IPS-20b (cell line): ENCODE results near the gene PDXDC1.
"Not testable (repeated sequence)": the region's sequence is repeated elsewhere in the genome, so short reads cannot be mapped to it uniquely, and the experiment has no call there.

Source experiments
- H3K27ac ChIP-seq: one replicate; pipeline ENCODE4 v1.5.1; 2013; ENCODE audit warnings: low read length
- H3K27me3 ChIP-seq: 2 replicates; pipeline ENCODE4 v1.6.1; 2013; ENCODE audit warnings: mild to moderate bottlenecking, low read length, inconsistent platforms; ENCODE audit not compliant: insufficient read depth
- H3K36me3 ChIP-seq: 2 replicates; pipeline ENCODE4 v1.6.1; 2013; ENCODE audit warnings: low read depth, mild to moderate bottlenecking, inconsistent platforms, low read length, moderate library complexity; ENCODE audit not compliant: insufficient read depth
- H3K4me1 ChIP-seq: 2 replicates; pipeline ENCODE4 v1.6.1; 2013; ENCODE audit warnings: mild to moderate bottlenecking, control low read depth, inconsistent platforms, low read length, moderate library complexity; ENCODE audit not compliant: insufficient read depth
- H3K4me3 ChIP-seq: 2 replicates; pipeline ENCODE4 v1.5.1; 2013; ENCODE audit warnings: mild to moderate bottlenecking, low read length, inconsistent platforms
- H3K9ac ChIP-seq: 2 replicates; pipeline ENCODE4 v1.6.1; 2013; ENCODE audit warnings: low read depth, mild to moderate bottlenecking, inconsistent platforms, low read length, moderate library complexity
- H3K9me3 ChIP-seq: 2 replicates; pipeline ENCODE4 v1.6.1; 2013; ENCODE audit warnings: mild to moderate bottlenecking, low read depth, low read length, inconsistent platforms; ENCODE audit not compliant: insufficient read depth

The PDXDC1 gene

DNA sequence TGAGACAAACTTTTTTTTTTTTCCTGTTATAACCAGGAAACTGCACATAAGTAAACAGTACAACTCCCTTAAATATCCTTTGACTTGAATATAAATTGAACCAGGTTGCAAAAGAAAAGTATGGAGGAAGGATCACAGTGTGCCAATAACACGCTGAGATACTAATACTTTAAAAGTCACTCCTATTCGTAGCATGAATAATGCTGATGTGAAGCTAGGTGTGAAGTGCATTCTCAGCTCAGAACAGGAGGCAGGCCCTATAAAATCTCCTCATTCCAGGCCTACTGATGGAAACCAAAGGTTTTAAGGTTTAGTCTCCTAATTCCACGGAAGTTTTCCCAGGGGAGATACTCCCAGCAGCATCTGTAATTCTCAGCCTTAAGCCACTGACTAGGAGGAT lies 25.0 kb downstream of the PDXDC1 start:
- not testable (repeated sequence) for H3K9ac ChIP-seq, H3K27ac ChIP-seq, H3K9me3 ChIP-seq, H3K4me1 ChIP-seq, H3K4me3 ChIP-seq, H3K27me3 ChIP-seq
- peaks cover 20% of the 10 kb centered on the region for H3K36me3 ChIP-seq

DNA sequence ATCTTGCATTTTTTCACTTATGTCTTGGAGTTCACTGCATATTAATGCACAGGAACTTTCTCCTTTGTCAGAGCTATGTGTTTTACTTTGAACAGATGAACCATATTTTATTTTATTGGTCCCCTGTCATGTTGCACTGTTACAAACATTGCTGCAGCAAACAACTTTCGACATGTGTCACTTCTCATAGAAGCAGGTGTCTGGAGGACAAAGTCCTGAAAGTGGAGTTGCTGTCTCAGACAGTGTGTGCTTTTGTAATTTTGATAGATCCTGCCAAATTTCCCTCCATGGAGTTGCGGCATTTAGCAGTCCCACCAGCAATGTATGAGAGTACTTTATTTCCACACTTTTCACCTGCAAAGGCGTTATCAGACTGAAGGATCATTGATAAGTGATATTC lies 27.6 kb downstream of the PDXDC1 start:
- not testable (repeated sequence) for H3K9me3 ChIP-seq, H3K4me3 ChIP-seq, H3K4me1 ChIP-seq, H3K27ac ChIP-seq, H3K27me3 ChIP-seq, H3K9ac ChIP-seq
- H3K36me3 ChIP-seq = peaks cover 28% of the 10 kb centered on the region

DNA sequence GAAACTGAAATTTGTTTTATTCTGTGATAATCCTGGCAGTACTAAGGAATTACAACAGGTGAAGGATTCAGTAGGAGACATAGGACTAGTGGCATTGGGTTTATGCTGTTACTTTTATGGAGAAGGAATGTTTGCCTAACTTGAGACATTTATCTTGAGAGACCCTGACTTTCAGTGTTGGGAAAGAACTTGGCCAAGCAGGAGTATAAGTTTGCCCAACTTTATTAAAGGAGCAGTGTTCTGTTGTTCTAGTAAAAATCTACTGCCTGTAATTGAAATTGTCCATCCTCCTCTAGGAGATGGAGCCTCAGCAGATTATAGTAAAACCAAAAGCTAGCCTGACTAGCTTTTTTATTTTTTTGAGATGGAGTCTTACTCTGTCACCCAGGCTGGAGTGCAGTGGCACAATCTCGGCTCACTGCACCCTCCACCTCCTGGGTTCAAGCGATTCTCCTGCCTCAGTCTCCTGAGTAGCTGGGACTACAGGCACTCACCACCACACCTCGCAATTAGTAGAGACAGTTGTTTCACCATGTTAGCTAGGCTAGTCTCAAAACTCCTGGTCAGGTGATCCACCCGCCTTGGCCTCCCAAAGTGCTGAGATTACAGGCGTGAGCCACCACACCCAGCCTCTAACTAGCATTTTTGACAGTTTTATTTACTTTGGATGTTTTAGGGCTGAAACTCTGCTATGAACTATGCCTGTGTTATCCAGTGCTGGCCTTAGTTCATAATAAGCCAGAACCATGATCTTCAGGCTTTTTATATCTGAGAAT lies 30.7 kb downstream of the PDXDC1 start:
- H3K9ac ChIP-seq = not testable (repeated sequence)

DNA sequence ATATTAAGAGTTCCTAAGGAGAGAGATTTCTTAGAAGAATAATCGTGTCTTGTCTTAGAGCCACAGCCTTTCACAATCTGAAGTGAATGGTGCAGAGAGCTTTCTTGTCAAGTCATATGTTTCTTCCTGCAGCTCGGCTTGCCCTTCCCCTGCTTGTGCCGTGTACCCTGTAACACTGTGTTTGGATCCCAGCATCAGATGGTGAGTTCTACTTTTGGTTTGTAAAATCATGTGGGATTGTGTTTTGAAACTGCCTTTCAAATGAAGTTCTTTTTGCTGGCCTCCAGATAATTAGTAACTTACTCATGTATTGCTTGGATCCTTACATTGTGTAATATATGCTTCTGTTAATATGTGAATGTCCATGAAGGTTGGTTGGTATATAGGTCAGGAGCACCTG lies 33.8 kb downstream of the PDXDC1 start:
- not testable (repeated sequence) for H3K4me1 ChIP-seq, H3K27ac ChIP-seq, H3K9ac ChIP-seq, H3K4me3 ChIP-seq, H3K9me3 ChIP-seq, H3K27me3 ChIP-seq
- H3K36me3 ChIP-seq = peaks cover 28% of the 10 kb centered on the region

More for the DNA sequence above, 30.7 kb downstream of the PDXDC1 start:
- H3K27ac ChIP-seq, H3K4me3 ChIP-seq, H3K9me3 ChIP-seq, H3K27me3 ChIP-seq, H3K4me1 ChIP-seq: not testable (repeated sequence)
- H3K36me3 ChIP-seq = peaks cover 23% of the 10 kb centered on the region

DNA sequence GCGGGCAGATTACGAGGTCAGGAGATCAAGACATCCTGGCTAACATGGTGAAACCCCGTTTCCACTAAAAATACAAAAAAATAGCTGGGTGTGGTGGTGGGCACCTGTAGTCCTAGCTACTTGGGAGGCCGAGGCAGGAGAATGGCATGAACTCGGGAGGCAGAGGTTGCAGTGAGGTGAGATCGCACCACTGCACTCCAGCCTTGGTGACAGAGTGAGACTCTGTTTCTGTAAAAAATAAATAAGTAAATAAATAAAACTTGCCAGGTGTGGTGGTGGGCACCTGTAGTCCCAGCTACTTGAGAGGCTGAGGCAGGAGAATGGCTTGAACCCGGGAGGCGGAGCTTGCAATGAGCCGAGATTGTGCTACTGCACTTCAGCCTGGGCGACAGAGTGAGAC lies 38.1 kb downstream of the PDXDC1 start:
- not testable (repeated sequence) for H3K27ac ChIP-seq, H3K4me3 ChIP-seq, H3K27me3 ChIP-seq, H3K9me3 ChIP-seq, H3K4me1 ChIP-seq, H3K9ac ChIP-seq
- peaks cover 43% of the 10 kb centered on the region for H3K36me3 ChIP-seq

DNA sequence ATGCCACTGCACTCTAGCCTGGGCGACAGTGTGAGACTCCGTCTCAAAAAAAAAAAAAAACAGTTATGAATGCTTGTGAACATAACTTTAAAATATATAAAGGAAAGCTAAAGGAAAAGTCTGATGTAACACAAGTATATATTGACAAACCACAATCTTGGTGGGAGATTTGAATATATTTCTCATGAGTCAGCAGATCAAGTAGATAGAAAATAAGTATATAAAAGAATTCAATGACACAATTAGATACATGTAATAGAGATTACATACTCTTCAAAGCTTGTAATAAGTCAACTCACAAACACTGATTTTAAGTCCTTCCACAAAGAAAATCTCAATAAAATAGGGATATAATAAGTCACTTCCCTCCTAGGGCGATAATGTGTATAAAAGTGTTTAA lies 40.8 kb downstream of the PDXDC1 start:
- not testable (repeated sequence) for H3K4me1 ChIP-seq, H3K4me3 ChIP-seq, H3K9me3 ChIP-seq, H3K27ac ChIP-seq, H3K27me3 ChIP-seq, H3K9ac ChIP-seq
- peaks cover 46% of the 10 kb centered on the region for H3K36me3 ChIP-seq

DNA sequence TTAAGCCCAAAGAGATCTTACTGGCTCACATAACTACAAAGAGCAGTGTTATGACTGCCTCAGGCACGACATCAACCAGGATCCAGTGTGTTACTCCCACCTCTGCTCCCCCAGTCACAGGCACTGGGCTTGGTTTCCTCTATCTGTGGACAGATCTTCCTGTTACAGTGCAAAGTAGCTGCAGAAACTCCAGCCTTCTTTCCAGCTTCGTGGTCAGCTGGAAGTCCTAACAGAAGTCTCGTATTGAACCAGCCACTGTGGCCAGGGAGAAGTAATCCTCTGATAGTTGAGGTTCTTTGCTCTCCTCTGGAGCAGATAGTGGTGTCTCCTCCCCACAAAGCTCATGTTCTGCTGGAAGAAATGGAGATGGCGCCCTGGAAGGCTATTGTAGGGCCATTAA lies 41.5 kb downstream of the PDXDC1 start:
- not testable (repeated sequence) for H3K4me3 ChIP-seq, H3K4me1 ChIP-seq, H3K9me3 ChIP-seq, H3K27ac ChIP-seq, H3K9ac ChIP-seq, H3K27me3 ChIP-seq
- H3K36me3 ChIP-seq = peaks cover 42% of the 10 kb centered on the region

DNA sequence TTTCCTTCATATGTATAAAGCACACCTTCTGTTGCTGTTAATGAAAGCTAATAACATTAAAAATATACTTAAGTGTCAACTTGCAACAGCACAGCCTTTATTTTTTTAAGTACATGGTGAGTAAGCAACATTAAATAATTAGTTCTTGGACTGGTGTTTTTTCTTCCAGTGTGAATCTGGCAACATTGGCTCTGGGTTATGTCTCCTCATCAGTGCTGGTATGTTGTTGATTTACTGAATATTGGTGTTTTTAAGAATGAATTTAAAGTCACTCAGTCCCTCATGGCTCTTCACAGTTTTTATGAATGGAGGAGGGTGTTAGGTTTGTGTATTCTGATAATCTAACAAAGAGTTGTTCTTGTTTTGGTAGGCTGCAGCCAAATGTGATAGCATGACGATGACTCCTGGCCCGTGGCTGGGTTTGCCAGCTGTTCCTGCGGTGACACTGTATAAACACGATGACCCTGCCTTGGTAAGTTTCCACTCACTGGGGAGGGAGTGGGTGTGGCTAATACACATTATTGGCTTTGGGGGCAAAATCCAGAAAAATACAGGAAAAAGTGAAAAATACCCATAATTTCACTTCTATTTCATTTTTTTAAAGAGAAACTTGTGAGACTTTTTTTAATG lies 42.2 kb downstream of the PDXDC1 start:
- H3K4me1 ChIP-seq, H3K9me3 ChIP-seq, H3K4me3 ChIP-seq, H3K27ac ChIP-seq, H3K27me3 ChIP-seq, H3K9ac ChIP-seq: not testable (repeated sequence)
- peaks cover 42% of the 10 kb centered on the region for H3K36me3 ChIP-seq

DNA sequence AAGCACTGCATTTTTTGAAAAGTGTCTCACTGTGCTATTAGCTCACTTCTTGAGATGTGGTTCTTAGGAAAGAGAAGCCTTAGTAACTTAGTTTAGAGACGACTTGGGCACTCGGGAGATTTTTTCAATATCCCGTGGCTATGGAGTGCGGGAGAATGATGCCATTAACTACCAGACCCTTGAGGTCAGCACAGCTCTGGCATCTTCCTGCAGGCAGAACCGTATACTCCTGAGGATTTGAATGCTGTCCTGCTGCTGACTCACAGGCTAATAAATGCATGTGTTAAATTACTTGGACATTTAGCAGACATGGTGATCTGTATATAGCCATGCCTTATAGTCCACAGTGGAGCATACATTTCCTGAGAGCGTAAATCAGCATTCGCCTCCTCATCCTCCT lies 46.6 kb downstream of the PDXDC1 start:
- H3K4me1 ChIP-seq, H3K9ac ChIP-seq, H3K27ac ChIP-seq, H3K4me3 ChIP-seq, H3K9me3 ChIP-seq, H3K27me3 ChIP-seq: not testable (repeated sequence)
- peaks cover 58% of the 10 kb centered on the region for H3K36me3 ChIP-seq

DNA sequence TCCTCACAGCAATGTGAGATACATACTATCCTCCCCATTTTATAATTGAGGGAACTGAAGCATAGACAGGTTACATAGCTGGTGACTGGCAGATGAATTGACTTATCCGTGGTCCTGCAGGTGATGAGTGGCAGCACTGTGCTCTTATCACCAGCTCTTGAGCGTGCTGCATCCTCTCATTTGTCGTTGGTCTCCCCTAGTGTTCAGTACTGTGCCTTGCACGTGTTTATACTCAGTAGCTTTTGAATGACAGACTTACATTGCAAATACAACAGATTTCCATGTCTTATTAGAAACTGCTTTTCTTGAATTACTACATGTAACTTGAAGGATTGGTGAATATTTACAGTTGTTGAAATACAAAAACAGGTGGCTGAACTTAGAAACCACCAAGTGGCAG lies 47.4 kb downstream of the PDXDC1 start:
- not testable (repeated sequence) for H3K9ac ChIP-seq, H3K9me3 ChIP-seq, H3K4me3 ChIP-seq, H3K27ac ChIP-seq, H3K4me1 ChIP-seq, H3K27me3 ChIP-seq
- peaks cover 54% of the 10 kb centered on the region for H3K36me3 ChIP-seq

DNA sequence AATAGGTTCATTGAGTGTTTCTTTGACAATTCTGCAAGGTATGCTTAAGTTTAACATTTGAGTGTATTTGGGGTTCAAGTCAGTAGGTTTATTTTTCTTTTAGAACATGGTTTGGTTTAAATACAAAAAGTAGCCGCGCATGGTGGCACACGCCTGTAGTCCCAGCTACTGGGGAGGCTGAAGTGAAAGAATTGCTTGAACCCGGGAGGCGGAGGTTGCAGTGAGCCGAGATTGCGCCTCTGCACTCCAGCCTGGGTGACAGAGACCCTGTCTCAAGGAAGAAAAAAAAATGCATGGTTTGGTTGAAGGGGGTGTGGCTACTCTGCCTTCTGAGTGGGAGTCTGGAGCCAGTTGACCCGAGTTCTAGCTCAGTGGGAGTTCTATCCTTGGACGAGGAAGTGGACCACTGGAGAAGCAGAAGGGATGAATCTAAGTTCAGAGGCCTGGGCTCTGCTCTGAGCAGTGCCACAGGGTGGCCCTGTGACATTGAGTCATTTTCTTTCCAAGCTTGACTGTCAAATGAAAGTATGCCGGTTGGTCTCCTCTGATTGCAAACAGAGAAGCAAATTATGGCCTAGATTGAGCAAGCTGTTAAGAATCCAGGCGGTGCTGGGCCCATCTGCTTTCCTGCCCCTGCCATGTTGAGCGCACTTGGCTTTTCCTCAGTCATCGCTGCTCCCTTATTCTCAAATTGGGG lies 48.7 kb downstream of the PDXDC1 start:
- not testable (repeated sequence) for H3K4me3 ChIP-seq, H3K27ac ChIP-seq, H3K9me3 ChIP-seq, H3K27me3 ChIP-seq, H3K4me1 ChIP-seq, H3K9ac ChIP-seq
- H3K36me3 ChIP-seq = peaks cover 45% of the 10 kb centered on the region

DNA sequence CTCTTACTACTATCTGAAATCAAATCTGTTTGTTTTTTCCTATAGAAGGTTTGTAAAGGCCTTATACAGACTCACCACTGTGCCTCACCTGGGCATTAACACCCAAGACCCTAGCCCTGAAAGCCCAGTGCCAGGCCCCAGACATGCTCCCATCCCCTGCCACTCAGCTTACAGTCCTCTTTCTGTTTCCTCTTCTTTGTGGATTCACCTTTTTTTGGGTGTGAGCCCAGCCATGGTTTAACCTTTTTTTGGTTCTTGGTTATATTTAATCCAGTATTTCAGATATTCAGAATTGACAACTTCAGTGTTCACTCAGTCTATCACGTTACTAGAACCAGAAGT lies 50.0 kb downstream of the PDXDC1 start:
- H3K4me3 ChIP-seq, H3K4me1 ChIP-seq, H3K9ac ChIP-seq, H3K27ac ChIP-seq, H3K27me3 ChIP-seq, H3K9me3 ChIP-seq: not testable (repeated sequence)
- peaks cover 41% of the 10 kb centered on the region for H3K36me3 ChIP-seq
